WTC11 (cell line): ENCODE data around the gene NTRK2. TPM values are rescaled to one million over a fixed set of nuclear protein-coding genes. Genes with fewer than 3 reads are reported as not detected.

Source experiments
- ATAC-seq: fragments of 200-7000 bp; cut with Tn5 transposase; 2 replicates; pipeline ENCODE4 v1.10.0; 2021; ENCODE audit warnings: mild to moderate bottlenecking, moderate library complexity
- CTCF ChIA-PET: fragments of 300-600 bp; sonication (Branson Sonifier 250); formaldehyde crosslinking; loops from one replicate; lab custom pipeline; 2021; ENCODE audit warnings: antibody characterized with exemption; lab: Charles Lee
- POLR2A ChIA-PET: fragments of 350-600 bp; sonication (Branson Sonifier 250); formaldehyde crosslinking; loops from one replicate; lab custom pipeline; 2021; ENCODE audit warnings: antibody characterized with exemption; lab: Charles Lee
- DNase-seq: peaks from one replicate; pipeline ENCODE4 v3.0.0; 2021; ENCODE audit warnings: low spot score
- H3K27ac Mint-ChIP-seq: 2 replicates; pipeline ENCODE4 v1.8.0; 2021; ENCODE audit warnings: mixed read lengths
- H3K27me3 Mint-ChIP-seq: 2 replicates; pipeline ENCODE4 v1.8.0; 2021; ENCODE audit warnings: low read depth, mild to moderate bottlenecking, moderate library complexity, mixed read lengths
- H3K36me3 Mint-ChIP-seq: 2 replicates; pipeline ENCODE4 v1.8.0; 2021; ENCODE audit warnings: mixed read lengths
- H3K4me1 Mint-ChIP-seq: 2 replicates; pipeline ENCODE4 v1.8.0; 2022; ENCODE audit warnings: mixed read lengths
- H3K4me3 Mint-ChIP-seq: 2 replicates; pipeline ENCODE4 v1.8.0; 2021; ENCODE audit warnings: mild to moderate bottlenecking, moderate library complexity, mixed read lengths
- H3K9me3 Mint-ChIP-seq: 2 replicates; pipeline ENCODE4 v1.8.0; 2021; ENCODE audit warnings: mixed read lengths
- CREB1 ChIP-seq: sonication (generic); formaldehyde crosslinking; IDR thresholded peaks from 2 replicates; pipeline ENCODE4 v1.8.0; 2023; ENCODE audit warnings: mild to moderate bottlenecking, missing genetic modification reagents
- CREM ChIP-seq: sonication (generic); formaldehyde crosslinking; IDR thresholded peaks from 2 replicates; pipeline ENCODE4 v1.8.1; 2022; ENCODE audit warnings: mild to moderate bottlenecking, missing genetic modification reagents, moderate library complexity
- FOXP1 ChIP-seq: sonication (generic); formaldehyde crosslinking; IDR thresholded peaks from 2 replicates; pipeline ENCODE4 v1.8.0; 2022; ENCODE audit warnings: missing genetic modification reagents, mild to moderate bottlenecking, moderate library complexity, borderline replicate concordance
- GABPB1 ChIP-seq: sonication (generic); formaldehyde crosslinking; IDR thresholded peaks from 2 replicates; pipeline ENCODE4 v1.8.1; 2023; ENCODE audit warnings: mild to moderate bottlenecking, missing genetic modification reagents
- HMGA2 ChIP-seq: fragments of 250-450 bp; sonication (Bioruptor Pico); IDR thresholded peaks from 2 replicates; pipeline ENCODE4 v1.4.0; 2021; ENCODE audit warnings: mild to moderate bottlenecking, moderate library complexity
- JUN ChIP-seq: sonication (generic); formaldehyde crosslinking; IDR thresholded peaks from 2 replicates; pipeline ENCODE4 v1.8.0; 2023; ENCODE audit warnings: mild to moderate bottlenecking, missing genetic modification reagents
- NR3C1 ChIP-seq: sonication (generic); formaldehyde crosslinking; conservative IDR thresholded peaks from 2 replicates; pipeline ENCODE4 v1.8.1; 2023; ENCODE audit warnings: low read depth, mild to moderate bottlenecking, missing genetic modification reagents
- OVOL2 ChIP-seq: fragments of 250-450 bp; sonication (Bioruptor Pico); IDR thresholded peaks from 2 replicates; pipeline ENCODE4 v1.9.0; 2021; ENCODE audit warnings: mild to moderate bottlenecking, borderline replicate concordance
- TCF7 ChIP-seq: sonication (generic); formaldehyde crosslinking; IDR thresholded peaks from 2 replicates; pipeline ENCODE4 v1.8.0; 2022; ENCODE audit warnings: mild to moderate bottlenecking, low read depth, missing genetic modification reagents, moderate library complexity
- ZBTB21 ChIP-seq: sonication (generic); formaldehyde crosslinking; IDR thresholded peaks from 2 replicates; pipeline ENCODE4 v1.8.1; 2023; ENCODE audit warnings: mild to moderate bottlenecking, missing genetic modification reagents, borderline replicate concordance
- ZNF138 ChIP-seq: sonication (generic); formaldehyde crosslinking; conservative IDR thresholded peaks from 2 replicates; pipeline ENCODE4 v1.8.1; 2022; ENCODE audit warnings: mild to moderate bottlenecking, moderate library complexity, missing genetic modification reagents
- ZNF416 ChIP-seq: fragments of 250-450 bp; sonication (Bioruptor Pico); IDR thresholded peaks from 2 replicates; pipeline ENCODE4 v1.9.0; 2021; ENCODE audit warnings: mild to moderate bottlenecking, inconsistent platforms
- ZNF423 ChIP-seq: fragments of 250-450 bp; sonication (Bioruptor Pico); IDR thresholded peaks from 2 replicates; pipeline ENCODE4 v2.1.2; 2022; ENCODE audit warnings: mild to moderate bottlenecking, moderate library complexity
- total RNA-seq: library from RNA; stranded (reverse); gene quantifications from 3 replicates; pipeline ENCODE4 v1.2.3, GENCODE V29; 2021
- TF ChIP-seq, protein P1 (sequence below): fragments of 250-450 bp; sonication (Bioruptor Pico); IDR thresholded peaks from 2 replicates; pipeline ENCODE4 v1.9.0; 2021; ENCODE audit warnings: mild to moderate bottlenecking
- TF ChIP-seq, protein P2 (sequence below): sonication (generic); formaldehyde crosslinking; IDR thresholded peaks from 2 replicates; pipeline ENCODE4 v1.8.1; 2023; ENCODE audit warnings: mild to moderate bottlenecking, moderate library complexity, missing genetic modification reagents
- TF ChIP-seq, protein P3 (sequence below): sonication (generic); formaldehyde crosslinking; IDR thresholded peaks from 2 replicates; pipeline ENCODE4 v1.8.1; 2022; ENCODE audit warnings: mild to moderate bottlenecking, moderate library complexity, missing genetic modification reagents
- TF ChIP-seq, protein P4 (sequence below): sonication (generic); formaldehyde crosslinking; IDR thresholded peaks from 2 replicates; pipeline ENCODE4 v1.8.0; 2022; ENCODE audit warnings: missing genetic modification reagents
- TF ChIP-seq, protein P5 (sequence below): sonication (generic); formaldehyde crosslinking; conservative IDR thresholded peaks from 2 replicates; pipeline ENCODE4 v1.8.1; 2022; ENCODE audit warnings: mild to moderate bottlenecking, missing genetic modification reagents
- TF ChIP-seq, protein P6 (sequence below): fragments of 250-450 bp; sonication (Bioruptor Pico); IDR thresholded peaks from 2 replicates; pipeline ENCODE4 v1.8.0; 2021; ENCODE audit warnings: mild to moderate bottlenecking

NTRK2 gene
- total RNA-seq, 1 experiment from 2014 or later, result 0.02 TPM

DNA sequence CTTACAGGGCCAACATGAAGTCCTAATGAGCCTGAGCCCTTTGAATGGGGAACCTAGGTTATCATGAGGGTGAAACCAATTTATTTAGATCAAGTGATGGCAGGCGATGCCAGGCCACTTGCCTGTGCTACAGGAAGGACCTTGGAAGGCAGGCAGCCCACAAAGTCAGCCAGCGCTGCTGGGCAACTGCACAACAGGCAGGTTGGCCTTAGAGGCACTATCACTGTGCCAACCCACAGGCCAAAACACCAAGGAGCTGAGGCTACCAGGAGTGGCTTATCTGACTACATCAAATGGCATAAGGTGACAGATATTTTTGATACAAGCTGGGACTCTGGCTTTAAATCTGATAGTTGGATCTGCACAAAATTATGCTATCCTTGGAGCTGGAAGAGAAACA is 319.1 kb downstream of the NTRK2 start:
- CTCF ChIA-PET, result no interaction called here
- TF ChIP-seq HMGA2 (CRISPR knock-in tag) (no peak), OVOL2 (CRISPR knock-in tag) (no peak), CREB1 (CRISPR knock-in tag) (no peak), ZNF416 (CRISPR knock-in tag) (no peak), JUN (CRISPR knock-in tag) (no peak), ZNF138 (CRISPR knock-in tag) (no peak), FOXP1 (CRISPR knock-in tag) (no peak), TCF7 (CRISPR knock-in tag) (no peak), NR3C1 (CRISPR knock-in tag) (no peak), ZBTB21 (CRISPR knock-in tag) (no peak), ZNF423 (CRISPR knock-in tag) (no peak)
- TF ChIP-seq, protein P1, sequence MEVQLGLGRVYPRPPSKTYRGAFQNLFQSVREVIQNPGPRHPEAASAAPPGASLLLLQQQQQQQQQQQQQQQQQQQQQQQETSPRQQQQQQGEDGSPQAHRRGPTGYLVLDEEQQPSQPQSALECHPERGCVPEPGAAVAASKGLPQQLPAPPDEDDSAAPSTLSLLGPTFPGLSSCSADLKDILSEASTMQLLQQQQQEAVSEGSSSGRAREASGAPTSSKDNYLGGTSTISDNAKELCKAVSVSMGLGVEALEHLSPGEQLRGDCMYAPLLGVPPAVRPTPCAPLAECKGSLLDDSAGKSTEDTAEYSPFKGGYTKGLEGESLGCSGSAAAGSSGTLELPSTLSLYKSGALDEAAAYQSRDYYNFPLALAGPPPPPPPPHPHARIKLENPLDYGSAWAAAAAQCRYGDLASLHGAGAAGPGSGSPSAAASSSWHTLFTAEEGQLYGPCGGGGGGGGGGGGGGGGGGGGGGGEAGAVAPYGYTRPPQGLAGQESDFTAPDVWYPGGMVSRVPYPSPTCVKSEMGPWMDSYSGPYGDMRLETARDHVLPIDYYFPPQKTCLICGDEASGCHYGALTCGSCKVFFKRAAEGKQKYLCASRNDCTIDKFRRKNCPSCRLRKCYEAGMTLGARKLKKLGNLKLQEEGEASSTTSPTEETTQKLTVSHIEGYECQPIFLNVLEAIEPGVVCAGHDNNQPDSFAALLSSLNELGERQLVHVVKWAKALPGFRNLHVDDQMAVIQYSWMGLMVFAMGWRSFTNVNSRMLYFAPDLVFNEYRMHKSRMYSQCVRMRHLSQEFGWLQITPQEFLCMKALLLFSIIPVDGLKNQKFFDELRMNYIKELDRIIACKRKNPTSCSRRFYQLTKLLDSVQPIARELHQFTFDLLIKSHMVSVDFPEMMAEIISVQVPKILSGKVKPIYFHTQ (CRISPR knock-in tag), result no peak
- TF ChIP-seq, protein P2, sequence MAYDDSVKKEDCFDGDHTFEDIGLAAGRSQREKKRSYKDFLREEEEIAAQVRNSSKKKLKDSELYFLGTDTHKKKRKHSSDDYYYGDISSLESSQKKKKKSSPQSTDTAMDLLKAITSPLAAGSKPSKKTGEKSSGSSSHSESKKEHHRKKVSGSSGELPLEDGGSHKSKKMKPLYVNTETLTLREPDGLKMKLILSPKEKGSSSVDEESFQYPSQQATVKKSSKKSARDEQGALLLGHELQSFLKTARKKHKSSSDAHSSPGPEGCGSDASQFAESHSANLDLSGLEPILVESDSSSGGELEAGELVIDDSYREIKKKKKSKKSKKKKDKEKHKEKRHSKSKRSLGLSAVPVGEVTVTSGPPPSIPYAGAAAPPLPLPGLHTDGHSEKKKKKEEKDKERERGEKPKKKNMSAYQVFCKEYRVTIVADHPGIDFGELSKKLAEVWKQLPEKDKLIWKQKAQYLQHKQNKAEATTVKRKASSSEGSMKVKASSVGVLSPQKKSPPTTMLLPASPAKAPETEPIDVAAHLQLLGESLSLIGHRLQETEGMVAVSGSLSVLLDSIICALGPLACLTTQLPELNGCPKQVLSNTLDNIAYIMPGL (CRISPR knock-in tag), result no peak
- H3K36me3 Mint-ChIP-seq, result no peaks in the 10 kb centered on the region
- H3K4me1 Mint-ChIP-seq, result 0 out of 2 replicates have a peak, but pooled peaks cover 3% of the 10 kb centered on the region
- H3K9me3 Mint-ChIP-seq, result no peaks in the 10 kb centered on the region
- no peak overlapping the region for H3K27ac Mint-ChIP-seq
- no peaks in the 10 kb centered on the region; the same call in 1 of the 2 replicates for H3K27me3 Mint-ChIP-seq
- no peak overlapping the region for H3K4me3 Mint-ChIP-seq
- no peak for ATAC-seq
- no peak for DNase-seq
- POLR2A ChIA-PET, result no interaction called here

DNA sequence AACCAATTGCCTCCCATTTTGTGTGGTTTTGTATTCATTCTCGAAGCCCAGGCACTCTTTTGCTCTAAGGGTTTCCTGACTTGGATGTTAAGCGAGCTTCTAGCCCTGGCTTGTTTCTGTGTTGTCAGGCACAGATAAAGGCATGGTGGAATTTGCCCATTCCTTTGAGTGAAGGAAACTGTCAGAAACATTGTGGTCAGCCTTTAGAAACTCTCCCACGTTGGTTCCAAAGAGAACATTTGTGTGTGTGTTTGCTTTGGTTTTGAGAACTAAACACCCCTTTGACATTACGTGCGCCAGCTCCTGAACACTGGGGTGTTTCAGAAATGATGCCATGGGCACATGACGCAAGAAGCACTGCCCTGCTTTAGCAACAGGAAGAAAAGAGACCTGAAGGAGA is 320.9 kb downstream of the NTRK2 start:
- Mint-ChIP-seq H3K27ac (no peak overlapping the region), H3K27me3 (no peaks in the 10 kb centered on the region; the same call in 1 of the 2 replicates), H3K4me1 (0 out of 2 replicates have a peak, but pooled peaks cover 3% of the 10 kb centered on the region), H3K9me3 (no peaks in the 10 kb centered on the region), H3K36me3 (no peaks in the 10 kb centered on the region), H3K4me3 (no peak overlapping the region)
- CTCF ChIA-PET, result no interaction called here
- no peak for ATAC-seq
- DNase-seq, result no peak
- TF ChIP-seq CREM (CRISPR knock-in tag), result no peak
- no peak for TF ChIP-seq GABPB1 (CRISPR knock-in tag)
- TF ChIP-seq, protein P3, sequence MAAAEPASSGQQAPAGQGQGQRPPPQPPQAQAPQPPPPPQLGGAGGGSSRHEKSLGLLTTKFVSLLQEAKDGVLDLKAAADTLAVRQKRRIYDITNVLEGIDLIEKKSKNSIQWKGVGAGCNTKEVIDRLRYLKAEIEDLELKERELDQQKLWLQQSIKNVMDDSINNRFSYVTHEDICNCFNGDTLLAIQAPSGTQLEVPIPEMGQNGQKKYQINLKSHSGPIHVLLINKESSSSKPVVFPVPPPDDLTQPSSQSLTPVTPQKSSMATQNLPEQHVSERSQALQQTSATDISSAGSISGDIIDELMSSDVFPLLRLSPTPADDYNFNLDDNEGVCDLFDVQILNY (CRISPR knock-in tag), result no peak
- no peak for TF ChIP-seq CREB1 (CRISPR knock-in tag)
- TF ChIP-seq, protein P4, sequence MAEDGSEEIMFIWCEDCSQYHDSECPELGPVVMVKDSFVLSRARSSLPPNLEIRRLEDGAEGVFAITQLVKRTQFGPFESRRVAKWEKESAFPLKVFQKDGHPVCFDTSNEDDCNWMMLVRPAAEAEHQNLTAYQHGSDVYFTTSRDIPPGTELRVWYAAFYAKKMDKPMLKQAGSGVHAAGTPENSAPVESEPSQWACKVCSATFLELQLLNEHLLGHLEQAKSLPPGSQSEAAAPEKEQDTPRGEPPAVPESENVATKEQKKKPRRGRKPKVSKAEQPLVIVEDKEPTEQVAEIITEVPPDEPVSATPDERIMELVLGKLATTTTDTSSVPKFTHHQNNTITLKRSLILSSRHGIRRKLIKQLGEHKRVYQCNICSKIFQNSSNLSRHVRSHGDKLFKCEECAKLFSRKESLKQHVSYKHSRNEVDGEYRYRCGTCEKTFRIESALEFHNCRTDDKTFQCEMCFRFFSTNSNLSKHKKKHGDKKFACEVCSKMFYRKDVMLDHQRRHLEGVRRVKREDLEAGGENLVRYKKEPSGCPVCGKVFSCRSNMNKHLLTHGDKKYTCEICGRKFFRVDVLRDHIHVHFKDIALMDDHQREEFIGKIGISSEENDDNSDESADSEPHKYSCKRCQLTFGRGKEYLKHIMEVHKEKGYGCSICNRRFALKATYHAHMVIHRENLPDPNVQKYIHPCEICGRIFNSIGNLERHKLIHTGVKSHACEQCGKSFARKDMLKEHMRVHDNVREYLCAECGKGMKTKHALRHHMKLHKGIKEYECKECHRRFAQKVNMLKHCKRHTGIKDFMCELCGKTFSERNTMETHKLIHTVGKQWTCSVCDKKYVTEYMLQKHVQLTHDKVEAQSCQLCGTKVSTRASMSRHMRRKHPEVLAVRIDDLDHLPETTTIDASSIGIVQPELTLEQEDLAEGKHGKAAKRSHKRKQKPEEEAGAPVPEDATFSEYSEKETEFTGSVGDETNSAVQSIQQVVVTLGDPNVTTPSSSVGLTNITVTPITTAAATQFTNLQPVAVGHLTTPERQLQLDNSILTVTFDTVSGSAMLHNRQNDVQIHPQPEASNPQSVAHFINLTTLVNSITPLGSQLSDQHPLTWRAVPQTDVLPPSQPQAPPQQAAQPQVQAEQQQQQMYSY (CRISPR knock-in tag), result no peak
- no peak for TF ChIP-seq FOXP1 (CRISPR knock-in tag)
- TF ChIP-seq, protein P5, sequence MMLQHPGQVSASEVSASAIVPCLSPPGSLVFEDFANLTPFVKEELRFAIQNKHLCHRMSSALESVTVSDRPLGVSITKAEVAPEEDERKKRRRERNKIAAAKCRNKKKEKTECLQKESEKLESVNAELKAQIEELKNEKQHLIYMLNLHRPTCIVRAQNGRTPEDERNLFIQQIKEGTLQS (CRISPR knock-in tag), result no peak
- TF ChIP-seq, protein P6, sequence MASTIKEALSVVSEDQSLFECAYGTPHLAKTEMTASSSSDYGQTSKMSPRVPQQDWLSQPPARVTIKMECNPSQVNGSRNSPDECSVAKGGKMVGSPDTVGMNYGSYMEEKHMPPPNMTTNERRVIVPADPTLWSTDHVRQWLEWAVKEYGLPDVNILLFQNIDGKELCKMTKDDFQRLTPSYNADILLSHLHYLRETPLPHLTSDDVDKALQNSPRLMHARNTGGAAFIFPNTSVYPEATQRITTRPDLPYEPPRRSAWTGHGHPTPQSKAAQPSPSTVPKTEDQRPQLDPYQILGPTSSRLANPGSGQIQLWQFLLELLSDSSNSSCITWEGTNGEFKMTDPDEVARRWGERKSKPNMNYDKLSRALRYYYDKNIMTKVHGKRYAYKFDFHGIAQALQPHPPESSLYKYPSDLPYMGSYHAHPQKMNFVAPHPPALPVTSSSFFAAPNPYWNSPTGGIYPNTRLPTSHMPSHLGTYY (CRISPR knock-in tag), result no peak
- POLR2A ChIA-PET, result no interaction called here
